Anterior cingulate cortex (tissue), 58 donors: ENCODE results near the gene DHX38.
"Not testable (repeated sequence)": the region's sequence is repeated elsewhere in the genome, so short reads cannot be mapped to it uniquely, and the experiment has no call there.

Source experiments
- DNase-seq, 58 donors: peaks; one replicate each; lab custom pipeline; 2025; lab: John Stamatoyannopoulos, UW

Gene DHX38

DNA sequence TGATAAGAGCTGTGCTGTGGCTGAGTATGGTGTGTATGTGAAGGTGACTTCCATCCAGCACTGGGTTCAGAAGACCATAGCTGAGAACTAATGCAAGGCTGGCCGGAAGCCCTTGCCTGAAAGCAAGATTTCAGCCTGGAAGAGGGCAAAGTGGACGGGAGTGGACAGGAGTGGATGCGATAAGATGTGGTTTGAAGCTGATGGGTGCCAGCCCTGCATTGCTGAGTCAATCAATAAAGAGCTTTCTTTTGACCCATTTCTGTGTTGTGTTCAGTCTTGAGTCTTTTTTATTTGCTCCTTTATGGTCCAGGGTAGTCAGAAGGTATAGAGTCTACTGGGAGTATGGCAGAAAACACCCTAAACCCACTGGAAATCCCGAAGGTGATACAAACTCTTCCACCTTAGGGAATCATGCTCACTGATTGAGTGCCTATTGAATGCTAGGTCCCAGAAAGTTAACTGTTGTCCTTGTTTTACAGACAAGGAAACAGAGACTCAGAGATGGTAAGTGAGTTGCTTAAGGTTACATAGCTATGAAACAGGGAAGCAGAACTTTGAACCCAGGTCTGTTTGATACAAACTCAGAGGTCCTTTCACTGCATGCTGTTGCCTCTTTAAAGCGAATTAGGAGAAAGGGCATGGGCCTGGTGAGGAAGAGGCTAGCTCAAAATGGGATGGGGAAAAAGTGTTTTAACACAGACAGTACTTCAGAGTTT, 16.5 kb upstream of the DHX38 start:
- DNase-seq: not testable (repeated sequence)

DNA sequence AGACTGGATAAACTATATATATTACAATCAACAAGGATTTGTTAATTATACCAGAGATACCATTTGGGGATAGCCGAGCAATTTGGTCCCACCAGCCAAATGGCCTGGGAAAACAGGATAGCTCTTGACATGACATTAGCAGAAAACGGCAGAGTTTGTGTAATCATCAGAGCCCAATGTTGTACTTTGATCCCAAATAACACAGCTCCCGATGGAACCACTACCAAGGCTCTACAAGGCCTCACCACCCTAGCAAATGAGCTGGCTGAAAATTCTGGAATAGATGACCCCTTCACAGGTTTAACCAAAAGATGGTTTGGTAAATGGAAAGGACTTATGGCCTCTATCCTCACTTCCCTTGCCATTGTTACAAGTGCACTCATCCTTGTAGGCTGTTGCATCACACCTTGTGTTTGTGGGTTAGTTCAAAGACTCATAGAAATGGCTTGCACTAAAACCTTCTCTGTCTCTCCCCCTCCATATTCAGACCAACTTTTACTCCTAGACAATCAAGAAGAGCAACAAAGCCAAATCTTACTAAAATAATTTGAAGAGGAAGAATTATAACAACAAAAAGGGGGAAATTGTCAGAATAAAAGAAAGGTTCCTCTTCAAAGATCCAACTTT, 9.8 kb upstream of the DHX38 start:
- DNase-seq: no peak

DNA sequence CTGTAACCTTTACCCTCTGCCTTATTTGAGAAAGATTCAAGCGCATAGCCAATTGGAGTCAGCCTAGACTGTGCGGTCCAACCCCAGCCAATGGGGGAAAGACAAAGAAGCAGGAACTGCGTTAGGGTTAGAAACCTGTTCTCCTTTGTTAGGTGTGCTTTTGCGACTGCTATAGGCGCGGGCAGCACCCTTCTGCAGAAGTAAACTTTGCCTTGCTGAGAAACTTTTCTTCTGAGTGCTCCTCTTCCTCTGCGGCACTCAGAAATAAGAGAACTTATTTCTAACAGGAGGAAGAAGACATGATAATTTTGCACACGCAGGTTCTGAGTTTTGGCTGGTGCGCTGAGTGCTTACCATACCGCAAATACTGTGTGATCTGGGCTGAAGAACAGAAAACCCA, 9.2 kb upstream of the DHX38 start:
- DNase-seq: no peak

DNA sequence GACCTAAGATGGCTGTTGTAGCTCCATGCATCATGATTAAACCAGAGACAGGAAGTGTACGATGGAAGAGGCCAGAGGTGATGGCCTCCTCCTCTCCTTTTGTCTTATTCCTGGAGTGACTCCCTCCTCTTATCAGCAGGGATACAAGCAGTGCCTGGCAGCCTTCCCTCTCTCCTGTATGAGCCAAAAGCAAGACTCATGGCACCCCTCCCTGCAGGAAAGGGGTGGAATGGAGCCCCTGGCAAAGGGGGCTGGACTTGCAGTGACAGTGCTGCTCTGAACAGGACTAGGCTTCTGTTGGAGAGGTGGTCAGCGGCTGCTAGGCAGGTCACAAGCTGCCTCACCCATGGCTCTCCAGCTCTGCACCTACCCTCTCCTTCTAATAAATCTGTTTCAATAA, 8.6 kb upstream of the DHX38 start:
- no peak for DNase-seq

DNA sequence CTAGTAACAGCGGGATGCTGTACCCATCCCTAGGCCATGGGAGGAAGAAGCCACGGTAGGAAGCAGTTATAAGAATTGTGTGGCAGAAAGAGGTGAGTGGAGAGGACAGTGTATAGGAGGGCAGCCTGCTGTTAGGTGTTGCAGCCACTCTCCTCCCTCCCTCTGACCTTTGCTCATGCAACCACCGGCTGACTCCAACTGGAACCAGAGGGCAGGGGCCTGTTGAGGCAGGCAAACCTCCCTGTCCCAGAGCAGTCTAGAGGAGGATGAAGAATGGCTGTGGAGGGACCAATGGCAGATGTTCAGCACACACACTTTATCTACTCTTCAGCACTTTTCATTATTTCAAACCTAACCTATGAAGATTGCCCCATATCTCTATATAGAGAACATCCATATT, 2.4 kb upstream of the DHX38 start:
- no peak for DNase-seq

DNA sequence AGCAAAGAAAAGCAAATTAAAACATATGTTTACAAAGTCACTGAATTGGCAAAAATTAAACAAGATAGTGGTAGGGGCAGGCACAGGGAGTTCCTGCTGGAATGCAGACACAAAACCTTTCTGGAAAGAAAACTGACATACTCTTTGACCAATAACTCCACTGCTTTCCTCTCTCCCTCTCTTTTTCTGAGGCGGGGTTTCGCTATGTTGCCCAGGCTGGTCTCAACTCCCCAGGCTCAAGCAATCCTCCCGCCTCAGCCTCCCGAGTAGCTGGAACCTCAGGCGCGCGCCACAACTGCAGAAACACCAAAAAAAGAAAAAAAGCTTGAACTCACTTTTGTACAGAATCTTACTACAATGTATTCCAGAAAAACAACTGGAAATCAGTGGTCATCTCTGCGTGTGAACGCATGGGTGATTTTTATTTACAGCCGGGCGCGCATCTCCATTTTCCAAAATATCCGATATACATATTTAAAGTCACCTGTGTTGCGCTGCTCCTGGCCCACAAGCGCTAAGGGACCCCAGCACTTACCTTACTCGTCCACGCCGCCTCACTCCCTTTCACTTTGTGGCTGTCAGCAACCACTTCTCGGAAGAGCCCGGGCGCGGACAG, 707 bp upstream of the DHX38 start:
- peak in 2 of 58 donors; percentile 4 to 13 for DNase-seq

DNA sequence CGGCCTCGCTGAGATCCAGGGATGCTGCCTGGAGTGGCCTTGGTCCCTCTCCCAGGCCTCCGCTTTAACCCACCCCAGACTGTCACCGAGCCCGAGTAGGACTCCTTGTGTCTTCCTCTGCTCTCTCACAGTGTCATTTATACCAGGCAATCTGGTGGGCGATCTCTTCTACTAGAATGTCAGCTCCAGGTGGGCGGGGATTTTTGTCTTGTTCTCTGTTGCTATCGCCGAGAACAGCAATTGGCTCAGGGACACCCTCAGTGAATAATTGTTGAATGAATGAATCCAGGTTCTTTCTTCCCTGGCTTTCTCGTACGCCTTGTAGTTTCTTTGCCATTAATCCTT, 591 bp downstream of the DHX38 start:
- peak in 5 of 58 donors; percentile 8 to 68 (median 40) for DNase-seq

DNA sequence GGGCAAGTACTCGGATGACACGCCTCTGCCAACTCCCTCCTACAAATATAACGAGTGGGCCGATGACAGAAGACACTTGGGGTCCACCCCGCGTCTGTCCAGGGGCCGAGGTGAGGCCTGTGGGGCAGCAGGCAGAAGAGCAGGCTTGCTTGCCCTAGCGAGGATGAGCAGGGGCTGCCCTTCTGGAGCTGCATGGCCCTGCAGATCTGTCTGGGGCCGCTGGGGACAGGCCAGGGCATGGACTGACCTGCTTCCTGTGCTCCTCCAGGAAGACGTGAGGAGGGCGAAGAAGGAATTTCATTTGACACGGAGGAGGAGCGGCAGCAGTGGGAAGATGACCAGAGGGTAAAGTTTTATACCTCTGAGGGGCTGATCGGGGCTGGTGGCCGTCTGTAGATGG, 5.3 kb downstream of the DHX38 start:
- no peak for DNase-seq

DNA sequence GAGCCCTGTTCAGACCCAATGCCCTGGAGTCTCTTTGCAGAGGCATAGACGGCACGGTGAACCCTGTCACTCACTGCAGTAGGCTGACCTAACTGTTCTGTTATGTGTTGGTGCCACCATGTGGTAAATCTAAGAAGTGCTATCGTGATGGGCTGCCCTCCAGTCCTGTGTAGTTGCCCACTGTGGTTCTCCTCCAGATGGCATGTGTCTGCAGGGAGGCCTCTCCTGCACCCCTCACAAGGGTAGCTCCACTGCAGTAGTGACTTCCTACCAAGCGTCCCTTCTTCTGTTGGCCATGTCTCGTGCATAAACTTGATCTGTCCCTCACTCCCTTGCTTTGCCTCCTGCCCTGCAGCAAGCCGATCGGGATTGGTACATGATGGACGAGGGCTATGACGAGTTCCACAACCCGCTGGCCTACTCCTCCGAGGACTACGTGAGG, 5.8 kb downstream of the DHX38 start:
- peak in 29 of 58 donors; percentile 1 to 44 (median 18) for DNase-seq

DNA sequence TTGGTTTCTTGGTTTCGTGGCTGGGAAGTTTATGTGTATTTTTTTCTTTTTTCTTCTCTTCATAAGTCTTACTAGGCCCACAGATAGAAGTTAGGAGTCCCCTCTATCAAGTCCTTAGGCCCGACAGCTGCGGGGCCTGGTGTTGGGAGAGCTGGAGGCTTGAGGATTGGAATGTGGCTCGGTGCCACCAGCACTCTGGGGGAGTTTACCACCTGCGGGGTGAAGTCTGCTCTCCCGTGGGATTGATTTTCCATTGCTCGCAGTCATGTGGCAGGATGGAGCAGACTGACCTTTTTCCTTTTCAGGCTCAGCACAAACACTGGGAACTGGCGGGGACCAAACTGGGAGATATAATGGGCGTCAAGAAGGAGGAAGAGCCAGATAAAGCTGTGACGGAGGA, 7.5 kb downstream of the DHX38 start:
- no peak for DNase-seq

DNA sequence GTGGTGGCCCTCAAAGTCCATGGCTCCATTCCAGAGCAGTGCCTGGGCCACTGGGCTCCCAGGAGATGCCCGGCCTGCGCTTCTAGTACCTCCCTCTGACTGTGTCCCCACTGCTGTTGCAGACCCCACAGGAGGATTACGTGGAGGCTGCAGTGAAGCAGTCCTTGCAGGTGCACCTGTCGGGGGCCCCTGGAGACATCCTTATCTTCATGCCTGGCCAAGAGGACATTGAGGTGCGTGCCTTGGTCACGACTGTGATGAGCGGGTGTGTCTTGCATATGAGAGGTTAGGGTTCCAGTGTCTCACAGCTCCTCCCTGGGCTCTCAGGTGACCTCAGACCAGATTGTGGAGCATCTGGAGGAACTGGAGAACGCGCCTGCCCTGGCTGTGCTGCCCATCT, 11.3 kb downstream of the DHX38 start:
- no peak for DNase-seq

DNA sequence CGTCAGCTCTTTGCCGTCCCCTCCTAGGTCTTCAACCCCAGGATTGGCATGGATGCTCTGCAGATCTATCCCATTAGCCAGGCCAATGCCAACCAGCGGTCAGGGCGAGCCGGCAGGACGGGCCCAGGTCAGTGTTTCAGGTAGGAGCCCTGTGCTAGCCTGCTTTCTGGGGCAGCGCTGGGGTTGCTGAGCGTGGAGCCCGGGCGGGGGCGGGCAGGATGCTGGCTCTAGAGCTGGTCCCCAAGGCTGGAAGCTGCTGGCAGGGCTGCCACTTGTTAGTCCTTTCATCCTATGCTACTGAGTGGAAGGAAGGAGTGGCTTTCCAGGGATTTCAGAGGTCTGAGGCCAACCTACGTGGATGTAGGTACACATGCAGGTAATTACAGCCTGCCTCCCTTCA, 12.3 kb downstream of the DHX38 start:
- no peak for DNase-seq

DNA sequence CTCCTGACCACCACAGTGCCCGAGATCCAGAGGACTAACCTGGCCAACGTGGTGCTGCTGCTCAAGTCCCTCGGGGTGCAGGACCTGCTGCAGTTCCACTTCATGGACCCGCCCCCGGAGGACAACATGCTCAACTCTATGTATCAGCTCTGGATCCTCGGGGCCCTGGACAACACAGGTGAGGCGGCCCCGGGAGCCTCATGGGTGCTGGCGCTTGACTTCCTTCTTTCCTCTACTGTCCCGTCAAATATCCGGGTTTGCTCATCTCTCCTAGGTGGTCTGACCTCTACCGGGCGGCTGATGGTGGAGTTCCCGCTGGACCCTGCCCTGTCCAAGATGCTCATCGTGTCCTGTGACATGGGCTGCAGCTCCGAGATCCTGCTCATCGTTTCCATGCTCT, 13.7 kb downstream of the DHX38 start:
- DNase-seq: no peak

DNA sequence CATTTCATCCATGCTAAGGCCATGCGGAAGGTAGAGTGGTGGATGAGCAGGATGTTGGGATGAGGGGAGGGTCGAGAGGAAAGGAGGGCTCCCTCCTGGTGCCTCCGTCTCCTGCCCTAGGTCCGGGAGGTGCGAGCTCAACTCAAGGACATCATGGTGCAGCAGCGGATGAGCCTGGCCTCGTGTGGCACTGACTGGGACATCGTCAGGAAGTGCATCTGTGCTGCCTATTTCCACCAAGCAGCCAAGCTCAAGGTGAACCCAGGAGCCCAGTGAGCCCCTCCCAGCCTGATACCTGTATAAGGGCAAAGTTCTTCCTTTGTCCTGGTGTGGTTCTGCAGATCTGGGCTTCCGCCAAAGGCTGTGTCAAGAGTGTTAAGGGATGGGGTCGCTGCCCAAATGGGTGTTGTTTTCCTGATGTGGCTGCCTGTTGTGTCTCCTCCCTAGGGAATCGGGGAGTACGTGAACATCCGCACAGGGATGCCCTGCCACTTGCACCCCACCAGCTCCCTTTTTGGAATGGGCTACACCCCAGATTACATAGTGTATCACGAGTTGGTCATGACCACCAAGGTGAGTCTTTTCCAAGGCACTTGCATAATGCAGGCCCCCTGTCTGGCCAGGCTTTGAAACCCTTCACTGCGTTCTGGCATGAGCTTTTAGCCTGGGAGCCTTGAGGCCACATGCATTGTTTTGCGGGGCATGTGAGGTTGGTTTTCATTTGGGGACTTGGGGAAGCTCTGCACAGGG, 14.9 kb downstream of the DHX38 start:
- DNase-seq: no peak

DNA sequence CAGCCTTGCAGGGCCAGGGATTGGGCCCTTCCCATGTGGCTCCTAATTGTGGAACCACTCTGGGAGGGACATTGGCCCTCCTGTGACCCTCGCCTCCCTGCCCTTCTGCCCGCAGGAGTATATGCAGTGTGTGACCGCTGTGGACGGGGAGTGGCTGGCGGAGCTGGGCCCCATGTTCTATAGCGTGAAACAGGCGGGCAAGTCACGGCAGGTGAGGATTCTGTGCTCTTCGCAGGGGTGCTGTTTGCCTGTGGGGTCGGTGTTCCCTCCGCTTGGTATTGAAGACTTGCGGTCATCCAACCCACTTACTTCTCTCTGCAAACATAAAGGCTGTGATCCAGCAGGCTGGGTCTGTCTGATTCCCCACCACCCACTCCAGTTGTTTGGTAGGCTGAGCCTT, 15.7 kb downstream of the DHX38 start:
- no peak for DNase-seq

DNA sequence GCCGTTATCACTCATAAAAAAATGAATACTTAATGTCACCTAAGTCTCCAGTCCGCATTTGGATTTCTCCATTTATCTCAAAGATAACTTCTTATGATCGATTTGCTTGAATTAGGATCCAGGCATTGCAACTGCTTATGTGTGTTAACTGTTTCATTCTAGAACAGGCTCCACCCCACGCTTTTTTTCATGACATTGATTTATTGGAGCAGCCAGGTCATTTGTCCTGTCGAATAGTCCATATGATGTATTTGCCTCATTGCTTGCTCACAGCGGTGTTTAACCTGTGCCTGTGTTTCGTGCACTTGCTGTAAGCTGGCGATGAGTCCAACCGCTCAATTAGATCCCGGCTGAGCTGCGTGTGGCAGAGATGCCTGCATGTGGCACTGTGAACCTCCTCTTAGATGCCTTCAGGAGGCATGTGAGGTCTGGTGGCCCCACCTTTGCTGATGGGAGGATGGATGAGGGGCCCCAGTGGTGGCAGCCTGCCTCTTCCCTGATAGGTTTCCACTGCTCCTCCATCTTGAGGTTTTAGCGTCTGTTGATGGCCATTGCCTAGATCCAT, 16.4 kb downstream of the DHX38 start:
- no peak for DNase-seq

DNA sequence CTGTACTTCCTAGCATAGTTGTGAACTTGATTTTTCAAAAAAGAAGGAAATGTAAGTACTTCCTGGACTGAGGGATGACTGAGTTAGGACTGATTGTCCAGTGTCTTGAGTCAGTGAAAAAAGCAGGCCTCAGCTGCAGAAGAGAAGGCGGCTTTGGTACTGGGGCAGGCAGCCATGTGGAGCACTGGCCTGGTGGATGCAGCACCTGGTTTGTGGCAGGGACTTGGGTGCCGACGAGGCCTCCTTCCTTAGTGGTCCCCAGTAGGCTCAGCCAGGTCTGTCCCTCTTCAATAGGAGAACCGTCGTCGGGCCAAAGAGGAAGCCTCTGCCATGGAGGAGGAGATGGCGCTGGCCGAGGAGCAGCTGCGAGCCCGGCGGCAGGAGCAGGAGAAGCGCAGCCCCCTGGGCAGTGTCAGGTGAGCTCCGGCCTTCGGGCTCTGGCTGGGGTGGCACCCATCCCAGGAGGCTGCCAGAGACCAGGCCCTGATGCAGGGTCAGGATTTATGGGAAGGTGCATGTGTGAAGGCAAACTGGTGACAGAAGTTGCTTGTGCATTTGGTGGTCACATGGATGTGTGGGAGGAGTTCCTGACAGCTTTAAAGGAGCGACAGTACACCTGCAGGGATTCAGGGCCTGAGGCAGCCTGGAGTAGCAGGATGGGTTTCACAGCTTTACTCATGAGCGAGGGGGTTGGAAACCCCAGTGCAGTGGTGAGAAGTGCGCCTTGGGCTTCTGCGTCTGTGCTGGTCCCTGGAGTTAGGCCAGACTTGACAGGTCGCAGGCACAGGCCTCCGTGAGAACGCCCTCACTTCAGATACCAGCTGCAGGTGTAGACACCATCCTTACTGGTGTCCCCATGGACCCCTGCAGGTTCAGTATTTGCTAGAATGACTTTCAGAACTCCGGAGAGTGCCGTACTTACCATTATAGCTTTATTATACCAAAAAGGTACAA, 17.3 kb downstream of the DHX38 start:
- no peak for DNase-seq

DNA sequence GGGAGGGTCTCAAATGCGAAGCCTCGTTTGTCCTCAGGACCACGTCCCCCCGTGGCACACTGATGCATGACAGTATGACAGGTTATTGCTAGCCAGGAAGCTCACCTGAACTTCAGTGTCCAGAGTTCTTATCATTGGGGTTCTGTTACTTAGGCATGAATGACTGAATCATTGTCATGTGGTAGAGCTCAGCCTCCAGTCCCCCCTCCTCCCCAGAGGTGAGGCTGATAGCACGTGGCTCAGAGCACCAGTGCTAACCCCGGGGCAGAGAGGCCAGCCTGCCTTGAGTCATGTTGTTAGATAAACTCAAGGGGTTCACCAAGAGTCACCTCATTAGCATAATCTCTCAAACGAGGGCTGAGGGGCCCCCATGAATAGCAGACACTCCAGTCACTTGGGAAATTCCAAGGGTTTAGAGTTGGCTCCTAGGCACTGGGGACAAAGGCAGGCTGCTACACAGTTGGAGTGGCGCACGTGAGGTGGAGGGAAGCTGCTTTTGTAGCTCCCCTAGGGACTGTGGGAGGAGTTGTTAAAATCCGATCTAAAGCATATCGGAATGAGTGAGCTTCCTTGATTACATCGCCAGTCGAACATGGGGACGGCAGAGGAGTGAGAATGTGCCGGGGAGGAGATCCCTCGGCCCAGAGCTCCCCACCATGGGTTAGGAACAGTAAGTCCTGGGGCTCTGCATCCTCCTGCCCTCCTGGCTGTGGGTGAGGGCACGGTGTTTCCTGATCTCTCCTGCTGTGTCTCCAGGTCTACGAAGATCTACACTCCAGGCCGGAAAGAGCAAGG, 18.2 kb downstream of the DHX38 start:
- no peak for DNase-seq

DNA sequence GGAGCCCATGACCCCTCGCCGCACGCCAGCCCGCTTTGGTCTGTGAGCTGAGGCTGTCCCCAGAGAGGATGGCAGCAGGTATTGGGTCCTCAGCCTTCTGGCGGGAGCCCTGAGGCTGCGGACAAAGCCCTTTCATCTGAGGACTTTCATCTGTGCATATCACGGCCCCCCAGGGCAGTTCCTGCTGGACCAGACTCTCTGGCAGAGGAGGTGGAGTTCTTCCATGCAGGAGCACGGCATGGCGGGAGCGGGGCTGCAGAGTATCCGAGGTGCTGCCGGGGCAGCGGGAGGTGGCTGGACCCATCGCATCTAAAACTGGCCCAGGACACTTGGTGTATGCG, 18.8 kb downstream of the DHX38 start:
- no peak for DNase-seq
